Left hindlimb (tissue), 1 donor: ENCODE results near the gene NLE1.

Experiments
- DNase-seq: peaks from one replicate; pipeline ENCODE4 v3.0.0-alpha.2; 2018

Gene NLE1

DNA sequence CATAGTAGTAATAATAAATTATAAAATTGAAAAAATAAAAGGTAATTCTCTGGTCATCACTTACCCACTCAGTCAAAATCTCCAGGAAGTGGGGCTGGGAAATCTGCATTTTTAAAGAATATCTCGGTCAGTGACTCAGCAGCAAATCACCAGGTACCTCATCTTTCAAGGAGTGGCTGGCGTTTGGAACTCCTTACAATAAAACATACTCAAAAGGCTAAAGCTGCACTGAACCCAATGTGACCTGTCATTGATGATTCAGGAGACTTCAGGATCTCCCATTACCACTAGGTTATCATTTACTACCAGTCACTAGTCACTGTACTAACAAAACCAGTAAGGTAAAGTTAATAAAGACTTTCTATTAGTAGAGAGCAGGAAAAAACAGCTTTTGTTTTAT, 57.1 kb downstream of the NLE1 start:
- no peak for DNase-seq

DNA sequence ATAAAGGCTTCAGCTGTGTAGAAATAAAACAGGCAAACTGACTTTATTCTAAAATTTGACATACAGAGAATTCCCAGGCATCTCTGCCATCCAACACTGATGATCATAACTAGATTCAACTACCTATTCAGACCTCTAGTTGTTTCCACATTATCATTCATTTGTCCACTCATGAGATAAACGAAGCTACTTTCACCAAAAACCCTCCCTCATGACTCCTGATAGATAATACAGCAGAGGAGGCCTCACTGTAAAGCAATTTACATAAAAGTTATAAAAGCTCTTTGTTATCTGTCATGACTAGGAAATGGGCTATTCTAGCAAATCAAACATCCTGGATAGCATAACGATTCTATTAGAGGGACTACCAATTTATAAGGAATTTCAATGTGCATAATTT, 59.0 kb downstream of the NLE1 start:
- DNase-seq, result no peak

DNA sequence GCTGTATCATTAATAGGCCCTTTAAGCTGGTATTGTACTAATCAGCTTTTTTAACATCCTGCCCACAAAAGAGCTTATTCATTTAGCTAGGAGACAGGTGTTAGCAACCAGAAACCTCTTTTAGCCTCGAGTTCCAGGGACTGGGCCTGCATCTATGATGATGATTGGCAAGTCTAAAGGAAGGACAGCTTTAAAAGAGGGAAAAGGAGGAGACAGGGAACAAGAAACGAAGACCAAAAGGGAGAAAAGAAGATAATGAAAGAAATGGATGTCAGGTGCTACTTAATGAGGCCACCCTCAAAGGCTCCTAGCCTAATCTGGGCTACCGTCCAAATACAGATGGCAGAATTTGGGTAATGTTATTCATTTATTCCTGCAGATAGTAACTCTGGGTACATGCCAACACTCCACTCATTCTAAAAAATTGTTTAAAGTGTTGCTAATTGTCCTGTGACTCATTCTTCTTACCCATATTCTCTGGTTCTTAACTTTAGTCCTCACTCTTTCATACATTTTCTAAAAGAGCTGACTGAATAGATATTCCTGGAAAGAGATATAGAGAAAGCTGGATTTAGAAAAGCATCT, 59.9 kb downstream of the NLE1 start:
- DNase-seq, result no peak

DNA sequence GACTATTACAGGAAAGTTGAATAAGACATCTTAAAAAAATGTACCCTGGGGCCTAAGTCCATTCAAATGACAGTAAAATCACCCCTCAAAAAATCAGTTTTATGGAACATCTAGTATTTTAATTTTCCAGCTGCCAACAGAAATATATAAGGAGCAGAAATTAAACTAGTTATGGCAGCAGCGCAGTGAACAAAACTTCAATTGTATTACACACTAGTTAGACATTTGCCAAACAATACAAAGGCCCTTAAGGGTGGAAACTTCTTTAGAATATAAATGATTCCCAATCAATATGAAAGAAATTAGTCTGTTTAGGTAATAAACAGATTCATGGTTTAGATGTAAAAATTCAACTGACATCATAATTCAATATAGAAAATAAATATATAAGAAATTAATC, 60.5 kb downstream of the NLE1 start:
- DNase-seq, result no peak

DNA sequence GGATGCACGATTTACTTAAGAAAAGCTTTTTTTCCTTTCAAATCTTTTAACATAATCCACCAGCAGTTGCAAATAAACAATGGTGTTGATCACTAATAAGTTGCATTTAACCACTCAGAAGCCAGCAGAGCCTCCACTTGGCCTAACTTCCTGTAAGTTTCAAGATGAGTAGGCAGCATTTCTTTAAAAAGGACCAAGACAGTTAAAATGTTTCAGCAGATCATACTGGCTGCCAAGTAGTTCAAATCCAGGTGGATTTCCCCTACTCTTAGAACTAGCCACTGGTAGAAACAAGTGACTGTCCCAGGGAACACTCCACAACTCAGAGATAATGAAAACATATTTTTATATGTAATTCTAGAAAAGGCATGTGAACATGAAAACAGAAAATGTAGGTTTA, 61.6 kb downstream of the NLE1 start:
- DNase-seq, result no peak

DNA sequence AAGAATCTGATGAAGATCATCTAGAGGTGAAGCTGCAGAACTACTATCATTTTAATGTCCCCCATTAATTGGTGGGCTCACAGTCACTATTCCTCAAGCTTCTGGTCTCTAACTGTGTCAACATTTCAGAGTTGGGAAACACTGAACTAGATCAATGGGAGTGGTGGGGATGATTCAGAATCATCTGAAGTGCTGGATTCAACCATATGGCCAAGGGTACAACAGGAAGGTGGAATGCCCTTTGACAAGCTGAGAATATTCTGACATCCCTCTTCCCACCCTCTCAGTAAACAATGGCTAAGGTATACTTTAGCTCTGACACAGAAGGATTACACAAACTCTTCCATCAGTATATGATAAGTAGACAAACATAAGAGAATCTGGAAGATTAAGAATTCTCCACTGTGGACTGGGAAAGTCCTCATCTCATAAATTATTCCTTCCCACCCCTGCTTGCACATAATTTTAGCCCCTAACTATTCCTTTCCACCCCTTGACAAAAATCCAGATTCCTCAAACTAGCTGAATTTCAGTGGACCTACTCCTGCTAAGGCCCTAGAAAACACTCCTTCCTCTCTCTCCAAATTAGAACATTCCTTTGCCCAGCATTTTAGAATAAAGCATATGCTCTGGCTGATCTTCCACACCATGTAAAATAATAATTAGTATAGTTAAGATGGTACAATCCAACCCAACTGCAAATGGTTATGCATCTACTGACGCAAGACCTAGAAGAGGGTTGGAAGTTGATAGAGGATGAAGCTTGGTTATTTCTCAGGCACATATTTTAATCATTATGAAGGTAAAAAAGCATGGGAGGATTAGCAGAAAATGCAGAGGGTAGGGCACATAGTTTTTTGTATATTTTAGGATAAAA, 62.3 kb downstream of the NLE1 start:
- DNase-seq, result no peak
